Right lobe of liver (tissue), 4 donors: ENCODE results near the gene MCC.

Source experiments
- CTCF ChIP-seq, 4 donors: fragments of 200-600 bp in 3 of 4; fragments of 450-650 bp in 1 of 4; IDR thresholded peaks; one replicate each; pipeline versions ENCODE4 v1.5.1 to v1.8.0; 2016 to 2022; ENCODE audit warnings: antibody characterized with exemption in 4 of 4, mild to moderate bottlenecking in 2 of 4
- POLR2A ChIP-seq: fragments of 450-650 bp; IDR thresholded peaks from one replicate; pipeline ENCODE4 v1.6.1; 2017; ENCODE audit warnings: antibody characterized with exemption, mild to moderate bottlenecking
- donor health status: DM: no; HTN: no; CAD: no.
- donor health status: DM: no; HTN: no; CAD: no.
- donor health status: DM: no; HTN: yes; CAD: no.

- no peak for TF ChIP-seq CTCF (IDR thresholded peaks at IDR 0.05)
- no peak for TF ChIP-seq POLR2A
These were observed 212.3 kb downstream of the MCC start for GRCh38 chr5:113276001-113276400.
